GM12878 (cell line): Measurements from ENCODE around the gene KCNB1.

ENCODE experiments used
- CTCF ChIP-seq, 3 experiments: IDR thresholded peaks in 2 of 3; conservative IDR thresholded peaks in 1 of 3; 2 replicates each; pipeline ENCODE4 v1.5.1; 2011; ENCODE audit warnings: low read depth in 3 of 3, low read length in 3 of 3, mild to moderate bottlenecking in 3 of 3, control low read depth in 2 of 3, moderate library complexity in 2 of 3, inconsistent platforms in 1 of 3, mixed read lengths in 1 of 3; ENCODE audit not compliant: control insufficient read depth in 2 of 3, insufficient read depth in 1 of 3; ENCODE audit errors: extremely low read depth in 1 of 3
- FOXM1 ChIP-seq: IDR thresholded peaks from 2 replicates; pipeline ENCODE4 v1.6.1; 2012; ENCODE audit warnings: low read depth, mild to moderate bottlenecking, inconsistent platforms, low read length, moderate library complexity
- SIN3A ChIP-seq: IDR thresholded peaks from 2 replicates; pipeline ENCODE4 v1.6.1; 2012; ENCODE audit warnings: low read depth, low read length, improper control_type of control experiment
- SMAD1 ChIP-seq: fragments of 450-650 bp; IDR thresholded peaks from 2 replicates; pipeline ENCODE4 v1.6.1; 2018; ENCODE audit warnings: mild to moderate bottlenecking, low read depth; ENCODE audit not compliant: partially characterized antibody
- SMC3 ChIP-seq: IDR thresholded peaks from 2 replicates; pipeline ENCODE4 v1.6.1; 2011; ENCODE audit warnings: low read length, improper control_type of control experiment, borderline replicate concordance

GRCh38 chr20:49381558-49382493, 100.6 kb downstream of the KCNB1 start:
- TF ChIP-seq SMAD1, result no peak
- no peak for TF ChIP-seq SIN3A
- TF ChIP-seq SMC3, result no peak
- no peak for TF ChIP-seq CTCF (IDR thresholded peaks at IDR 0.05 in 2 of 3, conservative IDR thresholded peaks at IDR 0.05 in 1 of 3; ENCODE audit: control insufficient read depth in 2 of 3, extremely low read depth in 1 of 3, insufficient read depth in 1 of 3, low read depth in 3 of 3, low read length in 3 of 3)
- no peak for TF ChIP-seq FOXM1
